Rectal smooth muscle tissue (tissue), 1 donor: ENCODE measurements around the gene NEGR1.

Source experiments
- H3K27ac ChIP-seq: one replicate; pipeline ENCODE4 v1.7.0; 2013; ENCODE audit warnings: low read depth, low read length, inconsistent platforms
- H3K27me3 ChIP-seq: one replicate; pipeline ENCODE4 v1.7.0; 2013; ENCODE audit warnings: low read length; ENCODE audit not compliant: control insufficient read depth, insufficient read depth
- H3K36me3 ChIP-seq: one replicate; pipeline ENCODE4 v1.7.0; 2013; ENCODE audit warnings: low read length; ENCODE audit not compliant: control insufficient read depth, insufficient read depth
- H3K4me1 ChIP-seq: one replicate; pipeline ENCODE4 v1.7.0; 2013; ENCODE audit warnings: low read length; ENCODE audit not compliant: control insufficient read depth, insufficient read depth
- H3K4me3 ChIP-seq: one replicate; pipeline ENCODE4 v1.7.0; 2013; ENCODE audit warnings: low read length
- H3K9ac ChIP-seq: one replicate; pipeline ENCODE4 v1.7.0; 2013; ENCODE audit warnings: low read length

The NEGR1 gene

GRCh38 chr1:71850515-71850914, 431.8 kb downstream of the NEGR1 start:
- no peak overlapping the region for H3K27ac ChIP-seq
- no peaks in the 10 kb centered on the region for H3K27me3 ChIP-seq
- no peaks in the 10 kb centered on the region for H3K4me1 ChIP-seq
- H3K36me3 ChIP-seq, result no peaks in the 10 kb centered on the region
- H3K9ac ChIP-seq, result no peak overlapping the region
- H3K4me3 ChIP-seq, result no peak overlapping the region

- no peak overlapping the region for H3K27ac ChIP-seq
- H3K4me3 ChIP-seq, result no peak overlapping the region
- H3K27me3 ChIP-seq, result no peaks in the 10 kb centered on the region
- H3K36me3 ChIP-seq, result no peaks in the 10 kb centered on the region
- no peaks in the 10 kb centered on the region for H3K4me1 ChIP-seq
- H3K9ac ChIP-seq, result no peak overlapping the region
Observed at GRCh38 chr1:71843012-71843411, 439.3 kb downstream of the NEGR1 start.

GRCh38 chr1:71839876-71840275, 442.5 kb downstream of the NEGR1 start:
- H3K27ac ChIP-seq, result no peak overlapping the region
- no peak overlapping the region for H3K4me3 ChIP-seq
- no peaks in the 10 kb centered on the region for H3K27me3 ChIP-seq
- no peaks in the 10 kb centered on the region for H3K4me1 ChIP-seq
- H3K9ac ChIP-seq, result no peak overlapping the region
- H3K36me3 ChIP-seq, result no peaks in the 10 kb centered on the region

GRCh38 chr1:71836904-71837303, 445.4 kb downstream of the NEGR1 start:
- Histone ChIP-seq H3K9ac (no peak overlapping the region), H3K4me1 (no peaks in the 10 kb centered on the region), H3K36me3 (no peaks in the 10 kb centered on the region), H3K27me3 (no peaks in the 10 kb centered on the region), H3K27ac (no peak overlapping the region), H3K4me3 (no peak overlapping the region)

- Histone ChIP-seq H3K4me1 (no peaks in the 10 kb centered on the region), H3K4me3 (no peak overlapping the region), H3K9ac (no peak overlapping the region), H3K36me3 (no peaks in the 10 kb centered on the region), H3K27ac (no peak overlapping the region), H3K27me3 (no peaks in the 10 kb centered on the region)
Observed at GRCh38 chr1:71835442-71835813, 446.9 kb downstream of the NEGR1 start.

- H3K36me3 ChIP-seq, result no peaks in the 10 kb centered on the region
- H3K4me1 ChIP-seq, result no peaks in the 10 kb centered on the region
- H3K27me3 ChIP-seq, result no peaks in the 10 kb centered on the region
- H3K27ac ChIP-seq, result no peak overlapping the region
- no peak overlapping the region for H3K4me3 ChIP-seq
- H3K9ac ChIP-seq, result no peak overlapping the region
Observed at GRCh38 chr1:71834601-71835441, 447.5 kb downstream of the NEGR1 start.

- no peaks in the 10 kb centered on the region for H3K27me3 ChIP-seq
- no peak overlapping the region for H3K27ac ChIP-seq
Observed at GRCh38 chr1:71831646-71832045, 450.7 kb downstream of the NEGR1 start.

GRCh38 chr1:71829346-71829745, 453.0 kb downstream of the NEGR1 start:
- Histone ChIP-seq H3K27me3 (no peaks in the 10 kb centered on the region), H3K27ac (no peak overlapping the region), H3K4me1 (no peaks in the 10 kb centered on the region), H3K36me3 (no peaks in the 10 kb centered on the region), H3K4me3 (no peak overlapping the region), H3K9ac (no peak overlapping the region)

More at GRCh38 chr1:71831646-71832045, 450.7 kb downstream of the NEGR1 start:
- Histone ChIP-seq H3K36me3 (no peaks in the 10 kb centered on the region), H3K4me1 (no peaks in the 10 kb centered on the region), H3K4me3 (no peak overlapping the region), H3K9ac (no peak overlapping the region)

- H3K27me3 ChIP-seq, result no peaks in the 10 kb centered on the region
- no peak overlapping the region for H3K27ac ChIP-seq
- H3K36me3 ChIP-seq, result no peaks in the 10 kb centered on the region
- no peak overlapping the region for H3K4me3 ChIP-seq
- no peaks in the 10 kb centered on the region for H3K4me1 ChIP-seq
- H3K9ac ChIP-seq, result no peak overlapping the region
Observed at GRCh38 chr1:71828431-71829012, 453.8 kb downstream of the NEGR1 start.

- H3K4me1 ChIP-seq, result no peaks in the 10 kb centered on the region
- no peaks in the 10 kb centered on the region for H3K27me3 ChIP-seq
- H3K27ac ChIP-seq, result no peak overlapping the region
- H3K9ac ChIP-seq, result no peak overlapping the region
- H3K4me3 ChIP-seq, result no peak overlapping the region
- H3K36me3 ChIP-seq, result no peaks in the 10 kb centered on the region
Observed at GRCh38 chr1:71823708-71824305, 458.5 kb downstream of the NEGR1 start.

GRCh38 chr1:71817028-71817427, 465.3 kb downstream of the NEGR1 start:
- H3K4me3 ChIP-seq, result no peak overlapping the region
- no peak overlapping the region for H3K27ac ChIP-seq
- no peaks in the 10 kb centered on the region for H3K36me3 ChIP-seq
- H3K9ac ChIP-seq, result no peak overlapping the region
- H3K27me3 ChIP-seq, result no peaks in the 10 kb centered on the region
- H3K4me1 ChIP-seq, result no peaks in the 10 kb centered on the region

GRCh38 chr1:71809085-71809484, 473.3 kb downstream of the NEGR1 start:
- Histone ChIP-seq H3K9ac (no peak overlapping the region), H3K4me3 (no peak overlapping the region), H3K4me1 (no peaks in the 10 kb centered on the region), H3K36me3 (no peaks in the 10 kb centered on the region), H3K27me3 (no peaks in the 10 kb centered on the region), H3K27ac (no peak overlapping the region)
